Mononuclear cell (primary cell): ENCODE data around the gene TNNT2. TPM values are rescaled to one million over a fixed set of nuclear protein-coding genes. Genes with fewer than 3 reads are reported as not detected.

Experiments
- H3K27me3 ChIP-seq: 2 replicates; pipeline ENCODE4 v1.6.0; 2011; ENCODE audit warnings: low read length, control low read depth; ENCODE audit not compliant: insufficient read depth
- H3K4me1 ChIP-seq: 2 replicates; pipeline ENCODE4 v1.5.1; 2011; ENCODE audit warnings: mild to moderate bottlenecking, low read length, control low read depth; ENCODE audit not compliant: insufficient read depth
- H3K4me3 ChIP-seq: 2 replicates; pipeline ENCODE4 v1.5.1; 2011; ENCODE audit warnings: mild to moderate bottlenecking, low read length, moderate library complexity
- H3K9me3 ChIP-seq: 2 replicates; pipeline ENCODE4 v1.5.1; 2011; ENCODE audit warnings: low read depth, mild to moderate bottlenecking, control low read depth, low read length
- total RNA-seq: library from RNA; depleted of rRNA; stranded (reverse); fragments of >200 nt; gene quantifications from one replicate; pipeline ENCODE4 v1.2.3, GENCODE V29; 2012

The TNNT2 gene
- total RNA-seq, 1 donor: 0.10 TPM

- H3K9me3 ChIP-seq: no peaks in the 10 kb centered on the region
- H3K4me3 ChIP-seq: no peak overlapping the region
- no peaks in the 10 kb centered on the region for H3K4me1 ChIP-seq
- H3K27me3 ChIP-seq: no peaks in the 10 kb centered on the region
These were observed 2.3 kb downstream of the TNNT2 start for GRCh38 chr1:201375169-201375568.

- no peaks in the 10 kb centered on the region for H3K4me1 ChIP-seq
- H3K9me3 ChIP-seq: no peaks in the 10 kb centered on the region
- H3K4me3 ChIP-seq: no peak overlapping the region
- H3K27me3 ChIP-seq: no peaks in the 10 kb centered on the region
These were observed 3.1 kb downstream of the TNNT2 start for GRCh38 chr1:201374364-201374763.

- H3K4me3 ChIP-seq: no peak overlapping the region
- no peaks in the 10 kb centered on the region for H3K27me3 ChIP-seq
- H3K9me3 ChIP-seq: no peaks in the 10 kb centered on the region
- no peaks in the 10 kb centered on the region for H3K4me1 ChIP-seq
These were observed 5.7 kb downstream of the TNNT2 start for GRCh38 chr1:201371792-201372191.

GRCh38 chr1:201371276-201371675, 6.2 kb downstream of the TNNT2 start:
- Histone ChIP-seq H3K9me3 (no peaks in the 10 kb centered on the region), H3K27me3 (no peaks in the 10 kb centered on the region), H3K4me3 (no peak overlapping the region), H3K4me1 (no peaks in the 10 kb centered on the region)

GRCh38 chr1:201370500-201370899, 7.0 kb downstream of the TNNT2 start:
- Histone ChIP-seq H3K4me3 (no peak overlapping the region), H3K4me1 (no peaks in the 10 kb centered on the region), H3K9me3 (no peaks in the 10 kb centered on the region), H3K27me3 (no peaks in the 10 kb centered on the region)

GRCh38 chr1:201369209-201369608, 8.3 kb downstream of the TNNT2 start:
- H3K4me3 ChIP-seq: no peak overlapping the region
- H3K27me3 ChIP-seq: no peaks in the 10 kb centered on the region
- H3K4me1 ChIP-seq: no peaks in the 10 kb centered on the region
- H3K9me3 ChIP-seq: no peaks in the 10 kb centered on the region

- Histone ChIP-seq H3K4me1 (no peaks in the 10 kb centered on the region), H3K4me3 (no peak overlapping the region), H3K27me3 (no peaks in the 10 kb centered on the region), H3K9me3 (no peaks in the 10 kb centered on the region)
These were observed 10.8 kb downstream of the TNNT2 start for GRCh38 chr1:201366696-201367095.

GRCh38 chr1:201365251-201365650, 12.2 kb downstream of the TNNT2 start:
- Histone ChIP-seq H3K27me3 (no peaks in the 10 kb centered on the region), H3K9me3 (no peaks in the 10 kb centered on the region), H3K4me1 (no peaks in the 10 kb centered on the region), H3K4me3 (no peak overlapping the region)

- Histone ChIP-seq H3K9me3 (no peaks in the 10 kb centered on the region), H3K4me3 (no peak overlapping the region), H3K4me1 (no peaks in the 10 kb centered on the region), H3K27me3 (no peaks in the 10 kb centered on the region)
These were observed 12.7 kb downstream of the TNNT2 start for GRCh38 chr1:201364808-201365105.

GRCh38 chr1:201363467-201363866, 14.0 kb downstream of the TNNT2 start:
- no peak overlapping the region for H3K4me3 ChIP-seq
- H3K9me3 ChIP-seq: no peaks in the 10 kb centered on the region
- no peaks in the 10 kb centered on the region for H3K4me1 ChIP-seq
- no peaks in the 10 kb centered on the region for H3K27me3 ChIP-seq

GRCh38 chr1:201362906-201363305, 14.6 kb downstream of the TNNT2 start:
- H3K4me3 ChIP-seq: no peak overlapping the region
- H3K4me1 ChIP-seq: no peaks in the 10 kb centered on the region
- no peaks in the 10 kb centered on the region for H3K27me3 ChIP-seq
- no peaks in the 10 kb centered on the region for H3K9me3 ChIP-seq

- Histone ChIP-seq H3K27me3 (no peaks in the 10 kb centered on the region), H3K4me3 (no peak overlapping the region), H3K9me3 (no peaks in the 10 kb centered on the region), H3K4me1 (no peaks in the 10 kb centered on the region)
These were observed 15.6 kb downstream of the TNNT2 start for GRCh38 chr1:201361652-201362504.

- no peaks in the 10 kb centered on the region for H3K9me3 ChIP-seq
- H3K27me3 ChIP-seq: no peaks in the 10 kb centered on the region
- no peaks in the 10 kb centered on the region for H3K4me1 ChIP-seq
- H3K4me3 ChIP-seq: no peak overlapping the region
These were observed 16.4 kb downstream of the TNNT2 start for GRCh38 chr1:201360901-201361651.

- no peaks in the 10 kb centered on the region for H3K27me3 ChIP-seq
- no peaks in the 10 kb centered on the region for H3K4me1 ChIP-seq
- H3K9me3 ChIP-seq: no peaks in the 10 kb centered on the region
- H3K4me3 ChIP-seq: no peak overlapping the region
These were observed 17.0 kb downstream of the TNNT2 start for GRCh38 chr1:201360486-201360885.

- Histone ChIP-seq H3K9me3 (no peaks in the 10 kb centered on the region), H3K4me1 (no peaks in the 10 kb centered on the region), H3K27me3 (no peaks in the 10 kb centered on the region), H3K4me3 (no peak overlapping the region)
These were observed 17.6 kb downstream of the TNNT2 start for GRCh38 chr1:201359873-201360210.
